Vagina (tissue), 2 donors: ENCODE data around the gene BLOC1S5.

ENCODE experiments used
- POLR2A ChIP-seq, 2 donors: fragments of 450-650 bp; IDR thresholded peaks; one replicate each; pipeline ENCODE4 v1.6.1; 2017; ENCODE audit warnings: antibody characterized with exemption in 2 of 2, mild to moderate bottlenecking in 2 of 2, moderate library complexity in 2 of 2
- POLR2AphosphoS5 ChIP-seq, 2 donors: sonication (generic); formaldehyde crosslinking; IDR thresholded peaks; one replicate each; pipeline ENCODE4 v1.9.0; 2017; ENCODE audit warnings: antibody characterized with exemption in 2 of 2, mild to moderate bottlenecking in 2 of 2, low read depth in 1 of 2; ENCODE audit not compliant: insufficient read depth in 1 of 2
- TF ChIP-seq, protein P1 (sequence below), 3 experiments: fragments of 450-650 bp in 2 of 3; fragments of 200-600 bp in 1 of 3; sonication (generic) in 1 of 3; IDR thresholded peaks; one replicate each; pipeline ENCODE4 v1.5.1; 2017 to 2019; ENCODE audit warnings: antibody characterized with exemption in 3 of 3, mild to moderate bottlenecking in 2 of 3, moderate library complexity in 2 of 3

DNA sequence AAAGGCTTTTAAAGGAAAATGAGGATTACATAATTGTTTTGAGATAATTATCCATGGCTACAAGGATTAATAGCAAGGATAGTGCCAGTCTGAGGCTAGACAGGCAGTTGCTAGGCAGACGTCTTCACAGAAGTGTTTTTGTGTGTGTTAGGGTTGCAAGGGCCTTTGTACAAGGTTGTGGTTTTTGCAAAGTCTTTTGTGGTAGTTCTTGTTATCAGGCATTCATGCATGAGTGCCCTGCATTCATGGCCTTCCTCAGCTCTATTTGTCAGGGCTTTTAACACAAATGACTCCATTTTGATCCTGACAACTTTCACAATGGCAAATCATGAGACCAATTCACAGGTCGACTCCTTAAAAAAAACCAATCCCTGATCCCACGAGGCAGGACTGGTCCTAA, 85.5 kb downstream of the BLOC1S5 start:
- TF ChIP-seq, protein P1, sequence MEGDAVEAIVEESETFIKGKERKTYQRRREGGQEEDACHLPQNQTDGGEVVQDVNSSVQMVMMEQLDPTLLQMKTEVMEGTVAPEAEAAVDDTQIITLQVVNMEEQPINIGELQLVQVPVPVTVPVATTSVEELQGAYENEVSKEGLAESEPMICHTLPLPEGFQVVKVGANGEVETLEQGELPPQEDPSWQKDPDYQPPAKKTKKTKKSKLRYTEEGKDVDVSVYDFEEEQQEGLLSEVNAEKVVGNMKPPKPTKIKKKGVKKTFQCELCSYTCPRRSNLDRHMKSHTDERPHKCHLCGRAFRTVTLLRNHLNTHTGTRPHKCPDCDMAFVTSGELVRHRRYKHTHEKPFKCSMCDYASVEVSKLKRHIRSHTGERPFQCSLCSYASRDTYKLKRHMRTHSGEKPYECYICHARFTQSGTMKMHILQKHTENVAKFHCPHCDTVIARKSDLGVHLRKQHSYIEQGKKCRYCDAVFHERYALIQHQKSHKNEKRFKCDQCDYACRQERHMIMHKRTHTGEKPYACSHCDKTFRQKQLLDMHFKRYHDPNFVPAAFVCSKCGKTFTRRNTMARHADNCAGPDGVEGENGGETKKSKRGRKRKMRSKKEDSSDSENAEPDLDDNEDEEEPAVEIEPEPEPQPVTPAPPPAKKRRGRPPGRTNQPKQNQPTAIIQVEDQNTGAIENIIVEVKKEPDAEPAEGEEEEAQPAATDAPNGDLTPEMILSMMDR (IDR thresholded peaks at IDR 0.05), result no peak
- TF ChIP-seq POLR2A (IDR thresholded peaks at IDR 0.05), result no peak
- TF ChIP-seq POLR2AphosphoS5 (IDR thresholded peaks at IDR 0.05; ENCODE audit: insufficient read depth in 1 of 2, low read depth in 1 of 2), result no peak
